ENCODE data around the gene AGBL4.

Gene AGBL4

DNA sequence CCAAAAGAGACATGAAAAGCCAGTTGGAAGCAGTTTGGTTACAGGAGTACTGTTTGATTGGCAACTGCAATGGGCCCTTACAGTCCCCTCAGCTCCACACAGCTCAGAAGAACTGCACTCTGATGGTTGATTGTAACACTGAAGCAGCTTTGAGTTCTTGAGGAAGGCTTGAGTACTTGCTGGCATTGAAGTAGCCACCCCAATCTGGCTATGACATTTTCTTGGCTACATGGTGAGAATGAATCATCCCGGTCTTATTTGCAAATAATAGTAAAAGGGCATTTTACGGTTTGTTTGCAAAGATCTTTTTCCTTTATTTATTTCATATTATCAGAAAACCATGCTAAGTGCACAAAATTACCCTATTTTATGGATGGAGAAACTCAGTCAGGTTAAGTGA is 1087.3 kb downstream of the AGBL4 start:
- no peak for DNase-seq

DNA sequence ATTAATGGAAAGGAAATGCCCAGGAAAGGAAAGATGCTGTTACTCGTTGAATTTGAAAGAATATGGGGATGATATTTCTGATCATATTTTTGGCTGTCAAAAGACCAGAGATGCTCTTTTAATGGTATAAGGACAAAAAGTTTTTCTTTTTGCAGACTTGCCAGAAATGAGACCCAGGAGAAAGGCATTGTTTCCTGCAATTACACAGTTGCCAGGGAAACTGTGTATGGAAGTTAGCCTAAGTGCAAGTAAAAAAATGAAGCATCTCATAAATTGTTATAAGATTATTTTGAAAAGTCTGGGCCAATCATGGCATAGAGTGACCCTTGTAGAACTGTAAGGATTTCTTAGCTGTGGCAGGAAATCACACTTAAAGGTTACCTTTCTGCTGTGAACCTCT is 1091.4 kb downstream of the AGBL4 start:
- no peak for DNase-seq

- DNase-seq, result no peak
Observed at GRCh38 chr1:48931506-48932192, 1092.1 kb downstream of the AGBL4 start.

DNA sequence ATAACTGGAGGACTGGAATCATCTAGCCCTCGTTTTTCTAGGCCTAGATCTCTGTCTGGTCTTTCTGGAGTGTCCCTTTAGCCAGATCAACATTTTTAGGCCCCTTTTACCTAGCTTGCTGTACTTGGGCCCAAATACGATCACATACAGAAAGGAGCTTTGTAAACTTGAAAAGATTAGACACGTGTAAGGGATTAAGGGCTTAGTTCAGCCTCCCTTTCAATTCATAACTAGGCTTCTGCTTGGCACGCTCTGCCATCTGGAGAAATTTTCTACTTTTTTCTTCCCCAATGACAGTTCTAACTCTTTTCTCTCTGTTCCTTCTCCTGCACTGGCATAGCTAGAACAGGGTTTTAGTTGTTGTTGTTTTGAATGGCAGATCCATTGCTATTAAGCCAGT is 1093.7 kb downstream of the AGBL4 start:
- DNase-seq, result no peak

DNA sequence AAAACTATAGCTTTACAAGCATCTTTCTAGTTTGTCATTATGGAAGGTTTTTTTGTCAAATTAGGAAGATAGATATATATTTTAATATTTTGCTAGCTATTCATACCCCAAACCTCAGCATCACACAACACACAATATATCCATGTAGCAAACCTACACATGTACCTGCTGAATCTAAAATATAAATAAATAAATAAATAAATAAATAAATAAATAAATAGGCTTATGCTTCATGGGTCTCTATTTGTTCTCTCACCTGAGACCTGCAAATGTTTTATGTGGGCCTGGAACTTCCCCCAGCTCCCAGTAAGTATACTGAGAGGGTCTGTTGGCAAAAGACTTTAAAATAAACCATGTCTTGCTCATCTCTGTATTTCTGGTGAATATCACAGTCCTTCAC is 1099.7 kb downstream of the AGBL4 start:
- DNase-seq, result no peak

GRCh38 chr1:48923116-48923515 is 1100.6 kb downstream of the AGBL4 start:
- no peak for DNase-seq

DNA sequence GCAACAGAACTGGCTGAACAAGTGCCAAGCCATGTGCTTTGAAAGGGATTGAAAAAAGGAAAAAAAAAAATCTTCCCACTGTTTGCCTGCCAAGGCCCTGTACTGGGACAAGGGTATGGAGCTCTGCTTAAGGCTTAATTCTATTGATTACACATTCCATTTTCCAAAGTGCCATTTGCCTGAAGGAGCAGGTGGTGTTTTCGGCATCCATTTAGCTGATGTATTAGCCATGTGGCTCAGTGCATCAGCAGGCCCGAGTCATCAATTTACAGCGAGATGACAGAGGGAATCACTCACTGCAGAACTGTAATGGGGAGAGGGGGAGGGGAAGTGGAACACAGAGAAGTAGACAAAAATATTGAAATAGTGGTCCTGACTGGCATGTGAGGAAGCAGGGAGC is 1102.9 kb downstream of the AGBL4 start:
- DNase-seq, result peak in 1 of 2 donors; percentile 9

DNA sequence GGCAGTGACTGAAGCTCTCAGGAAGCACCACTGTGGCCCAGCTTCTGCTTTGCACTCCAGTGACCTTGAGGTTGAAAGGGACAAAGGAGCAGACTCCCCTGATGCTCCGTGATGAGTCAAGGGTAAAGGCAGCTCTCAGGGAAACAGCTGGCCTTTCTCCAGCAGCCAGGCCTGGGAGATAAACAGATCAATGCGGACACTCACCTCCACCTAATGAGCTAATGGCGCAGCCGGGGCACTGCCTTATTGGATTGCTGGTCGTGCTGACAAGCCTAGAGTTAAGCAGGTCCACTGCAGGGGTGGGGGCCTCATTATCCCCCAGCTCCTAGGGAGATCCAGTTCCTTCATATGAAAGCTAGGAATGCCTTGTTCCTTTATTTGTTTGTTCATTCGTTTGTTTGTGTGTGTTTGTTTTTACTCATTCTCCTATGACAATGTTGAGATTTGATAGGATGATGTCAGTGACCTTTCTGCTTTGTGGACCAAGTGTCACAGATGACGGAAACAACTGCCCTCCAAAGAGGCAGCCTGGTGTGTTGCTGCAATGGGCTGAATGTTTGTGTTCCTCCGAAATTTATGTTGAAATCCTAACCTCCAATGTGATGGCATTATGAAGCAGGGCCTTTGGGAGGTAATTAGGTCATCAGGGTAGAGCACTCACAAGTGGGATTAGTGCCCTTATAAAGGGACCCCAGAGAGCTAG is 1105.7 kb downstream of the AGBL4 start:
- no peak for DNase-seq

GRCh38 chr1:48917070-48917454 is 1106.7 kb downstream of the AGBL4 start:
- DNase-seq, result no peak

DNA sequence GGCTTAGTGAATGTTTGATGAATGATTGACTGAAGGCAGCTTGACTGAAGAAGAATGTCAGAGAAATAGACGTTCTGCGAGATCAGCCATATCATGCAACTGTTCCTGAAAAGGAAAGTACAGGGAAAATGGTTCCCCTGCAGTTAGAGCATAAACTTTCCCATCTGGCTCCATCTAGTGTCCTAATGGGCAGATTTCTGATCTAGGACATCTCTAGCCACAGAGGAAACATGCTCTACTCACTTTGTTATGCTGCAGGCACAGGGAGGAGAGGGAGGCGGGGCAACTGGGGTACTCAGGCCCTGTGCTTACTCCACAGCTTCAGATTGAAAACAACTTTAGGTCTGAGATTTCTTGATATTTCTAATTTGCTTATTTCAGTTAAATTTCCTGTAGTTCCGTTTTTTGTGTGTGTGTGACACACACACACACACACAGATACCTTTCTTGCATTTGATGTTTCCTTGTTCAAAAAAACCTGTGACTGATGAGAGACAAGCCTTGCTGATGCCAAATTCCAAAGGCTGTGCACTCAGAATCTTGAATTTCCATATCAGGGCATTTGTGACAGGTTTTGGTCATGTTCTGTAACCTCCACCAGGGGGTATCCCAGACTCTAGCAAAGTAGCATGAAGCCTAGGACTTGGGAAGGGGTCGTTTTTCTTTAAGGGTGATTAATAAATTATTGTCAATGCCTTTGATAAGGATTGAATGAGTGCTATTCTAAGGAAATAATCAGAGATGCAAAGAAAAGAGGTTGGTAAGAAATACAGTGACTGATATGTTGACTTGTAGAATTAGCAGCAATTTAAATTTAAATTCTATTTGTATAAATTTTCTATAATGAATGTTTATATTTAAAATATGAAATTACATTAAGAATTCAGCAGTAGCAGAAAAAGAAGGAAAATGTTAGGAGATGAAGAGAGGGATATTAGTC is 1107.4 kb downstream of the AGBL4 start:
- peak in 1 of 2 donors; percentile 22 for DNase-seq

DNA sequence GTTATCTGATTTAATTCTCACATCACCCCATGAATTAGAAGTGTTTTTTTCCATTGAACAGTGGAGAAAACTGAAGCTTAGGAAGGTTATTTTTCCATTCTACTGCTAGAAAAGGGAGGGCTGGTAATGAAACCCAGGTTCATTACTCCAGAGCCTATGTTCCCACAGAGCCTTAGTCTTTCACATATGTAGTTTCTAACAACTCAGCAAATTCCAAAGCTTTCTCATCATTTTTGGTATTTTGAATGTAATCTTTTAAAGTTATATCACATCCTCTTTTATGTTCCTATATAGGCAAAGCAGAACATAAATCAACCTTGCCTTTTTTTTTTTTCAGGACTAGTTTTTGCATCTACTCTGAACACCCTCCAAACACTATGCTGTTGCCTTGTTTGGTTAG is 1115.1 kb downstream of the AGBL4 start:
- no peak for DNase-seq

DNA sequence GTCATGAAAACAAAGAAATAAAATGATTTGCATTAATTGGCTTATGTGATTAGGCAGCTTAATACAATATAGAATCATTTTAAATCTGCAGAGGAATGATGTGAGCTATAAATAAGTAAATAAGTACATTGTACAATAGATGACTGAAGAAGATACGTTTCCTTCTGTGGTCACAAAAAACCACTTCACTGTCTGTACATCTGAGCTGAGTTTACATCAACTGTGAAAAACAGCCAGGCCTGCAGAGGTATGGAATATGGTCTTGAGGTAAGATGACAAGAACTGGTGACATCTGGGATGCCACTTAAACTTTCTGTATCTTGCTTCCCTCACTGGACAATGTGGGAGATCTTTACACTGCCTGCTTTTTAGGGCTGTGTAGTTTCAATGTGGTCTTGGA is 1117.0 kb downstream of the AGBL4 start:
- no peak for DNase-seq

GRCh38 chr1:48906164-48906563 is 1117.6 kb downstream of the AGBL4 start:
- DNase-seq, result no peak

- DNase-seq, result no peak
Observed at GRCh38 chr1:48903291-48903690, 1120.5 kb downstream of the AGBL4 start.

GRCh38 chr1:48898894-48899293 is 1124.9 kb downstream of the AGBL4 start:
- no peak for DNase-seq

- DNase-seq, result no peak
Observed at GRCh38 chr1:48889615-48890014, 1134.1 kb downstream of the AGBL4 start.

DNA sequence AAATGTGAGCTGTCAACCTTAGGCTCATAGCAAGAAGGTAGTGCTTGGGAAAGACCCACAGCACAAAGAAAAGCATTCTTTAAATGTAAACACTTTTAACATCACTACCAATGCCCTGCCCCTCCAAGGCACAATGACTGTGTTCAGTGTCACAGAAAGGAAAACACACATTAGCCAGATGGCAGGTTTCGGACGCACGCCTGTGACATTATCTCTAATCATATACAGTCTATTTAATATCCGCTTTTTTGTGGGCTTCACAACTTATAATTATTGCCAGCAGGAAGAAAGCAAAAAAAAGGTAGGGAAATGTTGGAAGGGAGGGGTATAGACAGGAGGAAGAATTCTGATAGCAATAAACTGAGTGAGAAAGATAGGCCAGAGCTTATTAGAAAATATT is 1134.7 kb downstream of the AGBL4 start:
- DNase-seq, result no peak

DNA sequence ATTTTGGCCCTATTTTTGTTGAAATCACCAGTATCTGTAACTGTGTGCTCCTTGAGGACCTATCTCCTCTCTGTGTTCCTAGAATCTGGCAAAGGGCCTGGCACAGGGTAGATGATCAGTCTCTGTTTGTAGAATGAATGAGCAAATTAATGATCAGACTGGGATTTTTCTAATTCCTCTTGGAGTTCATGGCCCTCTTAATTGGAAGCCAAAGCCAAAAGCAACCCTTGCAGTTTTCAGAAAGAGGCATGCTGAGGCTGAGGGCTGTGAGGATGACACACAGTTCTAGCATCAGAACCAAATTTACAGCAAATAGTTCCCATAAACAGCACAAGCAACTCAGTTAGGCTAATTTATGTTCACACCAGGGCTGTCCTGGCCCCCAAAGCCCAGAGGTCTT is 1136.0 kb downstream of the AGBL4 start:
- no peak for DNase-seq

DNA sequence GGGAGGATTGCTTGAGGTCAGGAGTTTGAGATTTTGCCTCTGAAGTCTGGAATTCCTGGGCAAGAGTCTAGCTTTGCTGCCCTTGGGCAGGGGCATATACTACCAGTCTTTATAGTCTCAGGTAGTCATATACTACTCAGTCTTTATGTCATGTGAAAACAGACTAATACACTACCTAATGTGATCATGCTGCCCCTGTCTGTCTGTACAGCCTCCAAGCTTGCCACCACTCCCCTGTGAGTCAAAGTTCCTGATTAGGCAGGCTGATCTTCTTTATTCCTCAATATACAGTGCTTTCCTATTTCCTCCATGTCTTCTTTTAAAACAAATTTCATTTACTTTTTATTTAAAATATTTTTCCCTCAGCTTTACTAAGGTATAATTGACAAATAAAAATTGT is 1141.7 kb downstream of the AGBL4 start:
- DNase-seq, result no peak

DNA sequence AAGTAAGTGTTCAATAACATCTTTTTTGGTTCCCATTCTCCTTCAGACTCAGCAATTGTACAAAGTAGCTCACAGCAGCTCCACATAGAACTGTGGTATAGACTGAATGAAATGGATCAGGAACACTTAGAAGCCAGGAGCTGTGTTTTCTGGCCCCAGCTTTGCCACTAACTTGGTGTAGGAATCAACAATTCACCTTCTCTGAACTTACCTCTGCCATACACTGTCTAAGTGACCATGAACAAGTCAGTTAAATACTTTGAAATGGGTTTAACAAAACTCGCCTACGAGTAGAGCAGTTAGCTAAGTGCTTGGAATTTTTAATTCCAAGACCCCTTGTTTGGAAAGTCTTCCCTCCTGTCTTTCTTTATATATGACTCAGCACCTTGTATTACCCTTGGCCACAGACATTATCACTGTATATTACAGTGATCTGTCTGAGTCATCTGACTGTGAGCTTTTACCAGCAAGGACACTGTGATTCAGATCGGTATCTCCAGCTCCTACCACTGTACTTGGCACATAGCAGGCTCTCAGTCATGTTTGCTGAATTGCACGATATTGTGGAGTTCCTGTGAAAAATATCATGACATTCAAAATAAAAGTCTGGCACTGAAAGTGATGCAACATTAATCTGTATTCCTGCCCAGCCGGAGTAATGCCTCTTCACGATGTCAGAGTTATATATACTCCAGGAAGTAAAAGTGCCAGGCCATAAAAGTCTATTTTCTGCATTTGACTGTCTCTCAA is 1145.4 kb downstream of the AGBL4 start:
- DNase-seq, result no peak

GRCh38 chr1:48876330-48876785 is 1147.4 kb downstream of the AGBL4 start:
- no peak for DNase-seq

DNA sequence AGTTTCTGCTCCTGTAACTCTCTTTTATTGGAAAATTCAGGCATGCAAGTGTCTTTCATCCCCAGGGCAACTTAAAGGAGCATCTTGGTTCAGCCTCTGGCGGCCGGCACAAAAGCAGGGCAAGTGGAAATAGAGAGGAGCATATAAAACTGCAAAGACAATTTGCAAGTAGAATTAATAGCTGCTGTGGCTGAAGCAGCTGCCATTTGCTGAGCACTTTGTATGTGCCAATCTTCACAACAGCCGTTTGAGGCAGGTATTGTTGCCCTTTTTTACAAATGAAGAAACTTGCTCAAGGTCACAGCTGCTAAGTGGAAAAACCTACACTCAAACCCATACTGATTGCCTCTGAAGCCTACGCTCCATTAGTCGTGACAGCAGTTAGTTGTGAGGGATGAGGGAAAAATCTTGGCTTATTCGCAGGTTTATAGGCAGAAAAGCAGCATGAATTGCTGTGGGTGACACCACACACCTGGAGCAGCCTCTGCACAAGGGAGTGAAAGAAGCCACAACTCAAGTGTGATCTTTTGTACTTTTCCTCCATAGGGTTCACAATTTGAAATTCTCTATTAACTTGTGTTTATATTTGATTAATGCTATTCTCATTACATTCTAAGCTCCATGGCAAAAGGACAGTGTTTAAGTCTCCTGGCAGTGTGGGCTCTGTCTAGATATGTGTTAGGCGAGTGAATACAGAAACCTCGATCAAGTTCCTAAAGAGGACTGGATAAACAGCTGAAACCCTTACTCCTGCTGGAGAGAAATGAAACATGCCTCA is 1148.0 kb downstream of the AGBL4 start:
- DNase-seq, result no peak

Data from hippocampal formation (tissue), 2 donors.